Suprapubic skin (tissue), 4 donors: ENCODE results near the gene SLC25A43. TPM values are rescaled to one million over a fixed set of nuclear protein-coding genes. Genes with fewer than 3 reads are reported as not detected.

Experiments used
- DNase-seq, 2 donors: peaks; one replicate each; pipeline ENCODE4 v3.0.0-alpha.2; 2019; ENCODE audit warnings: low spot score in 2 of 2
- H3K27ac ChIP-seq: fragments of 200-600 bp; sonication (generic); one replicate; pipeline ENCODE4 v1.5.1; 2019
- H3K27me3 ChIP-seq: fragments of 200-600 bp; sonication (generic); one replicate; pipeline ENCODE4 v1.5.1; 2019
- H3K36me3 ChIP-seq: fragments of 200-600 bp; sonication (generic); one replicate; pipeline ENCODE4 v1.5.1; 2019
- H3K4me1 ChIP-seq: fragments of 200-600 bp; sonication (generic); one replicate; pipeline ENCODE4 v1.5.1; 2019
- H3K4me3 ChIP-seq: fragments of 200-600 bp; sonication (generic); one replicate; pipeline ENCODE4 v1.5.1; 2019; ENCODE audit warnings: mild to moderate bottlenecking
- H3K9me3 ChIP-seq: fragments of 200-600 bp; sonication (generic); one replicate; pipeline ENCODE4 v1.5.1; 2019
- CTCF ChIP-seq, 2 donors: fragments of 200-600 bp in 1 of 2; fragments of 450-650 bp in 1 of 2; sonication (generic) in 1 of 2; IDR thresholded peaks; one replicate each; pipeline ENCODE4 v1.5.1; 2016 to 2019; ENCODE audit warnings: antibody characterized with exemption in 2 of 2, mild to moderate bottlenecking in 1 of 2, moderate library complexity in 1 of 2
- EP300 ChIP-seq: sonication (generic); formaldehyde crosslinking; IDR thresholded peaks from one replicate; pipeline ENCODE4 v1.6.1; 2017; ENCODE audit warnings: antibody characterized with exemption
- POLR2A ChIP-seq, 2 donors: fragments of 450-650 bp; IDR thresholded peaks; one replicate each; pipeline ENCODE4 v1.6.1; 2017; ENCODE audit warnings: antibody characterized with exemption in 2 of 2, mild to moderate bottlenecking in 2 of 2, moderate library complexity in 2 of 2
- POLR2AphosphoS5 ChIP-seq, 3 donors: sonication (generic); formaldehyde crosslinking; IDR thresholded peaks; one replicate each; pipeline ENCODE4 v1.6.1; 2017; ENCODE audit warnings: antibody characterized with exemption in 3 of 3
- WGBS: methylation state at CpG from one replicate; pipeline ENCODE4 v1.1.5; 2018; 5-methylcytosine and 5-hydroxymethylcytosine counted together
- total RNA-seq, 4 donors: library from RNA; depleted of rRNA; stranded (reverse); fragments of >200 nt; gene quantifications; one replicate each; pipeline ENCODE4 v1.1.0, GENCODE V29; 2016

The SLC25A43 gene
- total RNA-seq, 4 donors from 2014 or later: 17.9 to 33.0 (median 29.9) TPM

GRCh38 chrX:119410854-119411253 lies 11.7 kb downstream of the SLC25A43 start:
- H3K4me1 ChIP-seq: peaks cover 3% of the 10 kb centered on the region
- H3K4me3 ChIP-seq: no peak overlapping the region
- peaks cover 3% of the 10 kb centered on the region for H3K36me3 ChIP-seq
- 92% methylated on average over 2 of the region's 3 CpGs for WGBS
- no peak overlapping the region for H3K27ac ChIP-seq
- H3K9me3 ChIP-seq: no peaks in the 10 kb centered on the region
- no peaks in the 10 kb centered on the region for H3K27me3 ChIP-seq
- no peak for DNase-seq
- TF ChIP-seq EP300: no peak
- TF ChIP-seq POLR2A (IDR thresholded peaks at IDR 0.05): no peak

- peaks cover 2% of the 10 kb centered on the region for H3K36me3 ChIP-seq
These were observed 12.8 kb downstream of the SLC25A43 start for GRCh38 chrX:119411959-119412358.

GRCh38 chrX:119417376-119417775 lies 18.2 kb downstream of the SLC25A43 start:
- no peak overlapping the region for H3K4me3 ChIP-seq
- no peaks in the 10 kb centered on the region for H3K36me3 ChIP-seq
- no peaks in the 10 kb centered on the region for H3K27me3 ChIP-seq
- no peak for TF ChIP-seq POLR2AphosphoS5 (IDR thresholded peaks at IDR 0.05)
- TF ChIP-seq EP300: no peak
- TF ChIP-seq POLR2A (IDR thresholded peaks at IDR 0.05): no peak
- no peak for TF ChIP-seq CTCF (IDR thresholded peaks at IDR 0.05)
- H3K4me1 ChIP-seq: no peaks in the 10 kb centered on the region
- H3K9me3 ChIP-seq: no peaks in the 10 kb centered on the region
- 78% methylated on average over 4 of the region's 4 CpGs for WGBS
- H3K27ac ChIP-seq: no peak overlapping the region
- no peak for DNase-seq

More at GRCh38 chrX:119411959-119412358, 12.8 kb downstream of the SLC25A43 start:
- DNase-seq: no peak
- Histone ChIP-seq H3K27ac (no peak overlapping the region), H3K4me1 (peaks cover 3% of the 10 kb centered on the region), H3K4me3 (no peak overlapping the region), H3K27me3 (no peaks in the 10 kb centered on the region), H3K9me3 (no peaks in the 10 kb centered on the region)
- TF ChIP-seq POLR2A (IDR thresholded peaks at IDR 0.05) (no peak), CTCF (IDR thresholded peaks at IDR 0.05) (no peak), EP300 (no peak), POLR2AphosphoS5 (IDR thresholded peaks at IDR 0.05) (no peak)
- 58% methylated on average over 7 of the region's 7 CpGs for WGBS

- no peaks in the 10 kb centered on the region for H3K36me3 ChIP-seq
- 86% methylated on average over 1 of the region's 1 CpG for WGBS
- no peaks in the 10 kb centered on the region for H3K27me3 ChIP-seq
These were observed 18.7 kb downstream of the SLC25A43 start for GRCh38 chrX:119417842-119418241.

GRCh38 chrX:119419146-119419545 lies 20.0 kb downstream of the SLC25A43 start:
- Histone ChIP-seq H3K9me3 (no peaks in the 10 kb centered on the region), H3K27ac (no peak overlapping the region)
- WGBS: 80% methylated on average over 4 of the region's 4 CpGs

More at GRCh38 chrX:119417842-119418241, 18.7 kb downstream of the SLC25A43 start:
- Histone ChIP-seq H3K4me1 (no peaks in the 10 kb centered on the region), H3K9me3 (no peaks in the 10 kb centered on the region), H3K4me3 (no peak overlapping the region), H3K27ac (no peak overlapping the region)
- DNase-seq: no peak
- no peak for TF ChIP-seq CTCF (IDR thresholded peaks at IDR 0.05)

More at GRCh38 chrX:119419146-119419545, 20.0 kb downstream of the SLC25A43 start:
- Histone ChIP-seq H3K36me3 (no peaks in the 10 kb centered on the region), H3K4me3 (no peak overlapping the region), H3K27me3 (no peaks in the 10 kb centered on the region), H3K4me1 (no peaks in the 10 kb centered on the region)
- no peak for TF ChIP-seq POLR2A (IDR thresholded peaks at IDR 0.05)
- TF ChIP-seq POLR2AphosphoS5 (IDR thresholded peaks at IDR 0.05): no peak
- TF ChIP-seq EP300: no peak
- no peak for TF ChIP-seq CTCF (IDR thresholded peaks at IDR 0.05)
- DNase-seq: no peak
